Measurements from ENCODE around the gene NUMB.

Gene NUMB
- long read RNA-seq, donor 1, partial matches to known transcripts = 0 of 5 reads
- long read RNA-seq, donor 1, other reads (novel, unspliced or antisense) = 0 of 5 reads
- long read RNA-seq, donor 2, partial matches to known transcripts = 0 of 5 reads
- long read RNA-seq, donor 2, other reads (novel, unspliced or antisense) = 0 of 5 reads
- long read RNA-seq, donor 3, partial matches to known transcripts = 0 of 5 reads
- long read RNA-seq, donor 3, other reads (novel, unspliced or antisense) = 0 of 5 reads
- long read RNA-seq, donor 4, partial matches to known transcripts = 0 of 9 reads
- long read RNA-seq, donor 4, other reads (novel, unspliced or antisense) = 0 of 9 reads
- long read RNA-seq, donor 5, transcript NUMB-211 (11 exons, 3,607 nt) = major isoform, 5 of 10 reads
- long read RNA-seq, donor 5, partial matches to known transcripts = 0 of 10 reads
- long read RNA-seq, donor 5, other reads (novel, unspliced or antisense) = 0 of 10 reads
- long read RNA-seq, donor 6, transcript NUMB-211 (11 exons, 3,607 nt) = major isoform, 6 of 20 reads
- long read RNA-seq, donor 6, partial matches to known transcripts = 5 of 20 reads
- long read RNA-seq, donor 6, other reads (novel, unspliced or antisense) = 0 of 20 reads
- long read RNA-seq, donor 7 = 0 reads
- long read RNA-seq, donor 8, partial matches to known transcripts = 0 of 10 reads
- long read RNA-seq, donor 8, other reads (novel, unspliced or antisense) = 0 of 10 reads

DNA sequence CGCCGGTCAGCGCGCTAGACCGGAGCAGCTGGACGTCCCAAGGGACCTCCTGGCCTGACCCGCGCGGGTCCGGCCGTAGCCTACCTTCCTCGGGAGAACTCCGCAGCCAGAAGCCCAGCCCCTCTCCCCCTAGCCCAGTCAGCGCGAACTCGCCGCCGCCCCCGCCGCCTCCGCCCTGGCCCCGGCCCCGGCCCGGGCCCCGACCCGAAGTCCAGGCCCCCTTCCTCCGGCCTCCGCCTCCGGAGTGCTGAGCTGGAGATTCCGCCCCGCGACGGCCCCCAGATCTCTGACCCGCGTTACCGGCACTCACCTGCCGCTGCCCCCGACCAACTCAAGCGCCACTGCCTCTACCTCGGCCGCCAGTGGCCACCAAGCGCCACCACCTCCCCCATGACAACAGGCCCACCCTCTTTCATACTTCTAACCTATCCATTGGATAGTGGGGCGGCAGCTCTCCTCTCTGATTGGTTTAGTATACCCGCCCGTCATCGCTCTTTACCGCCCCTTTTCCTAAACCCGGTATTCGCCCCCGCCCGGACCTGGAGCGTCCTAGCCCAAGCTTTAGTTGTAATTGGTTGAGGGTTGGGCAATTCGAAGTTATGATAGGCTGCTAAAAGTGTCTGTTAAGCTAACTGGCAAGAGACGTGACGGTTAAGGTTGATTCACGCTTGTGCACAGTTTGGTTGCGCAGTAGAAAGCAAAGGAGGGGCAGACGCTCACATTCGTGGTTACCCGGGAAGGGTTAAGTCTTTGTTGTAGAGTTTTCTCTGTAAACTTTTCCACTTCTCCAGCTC is at the start of gene NUMB:
TSS of gene NUMB (minus strand) at position 364 of the 794 bp plus-strand sequence. CDS start 102,795 bp downstream, outside the sequence.
- peak; percentile 87 for DNase-seq

DNA sequence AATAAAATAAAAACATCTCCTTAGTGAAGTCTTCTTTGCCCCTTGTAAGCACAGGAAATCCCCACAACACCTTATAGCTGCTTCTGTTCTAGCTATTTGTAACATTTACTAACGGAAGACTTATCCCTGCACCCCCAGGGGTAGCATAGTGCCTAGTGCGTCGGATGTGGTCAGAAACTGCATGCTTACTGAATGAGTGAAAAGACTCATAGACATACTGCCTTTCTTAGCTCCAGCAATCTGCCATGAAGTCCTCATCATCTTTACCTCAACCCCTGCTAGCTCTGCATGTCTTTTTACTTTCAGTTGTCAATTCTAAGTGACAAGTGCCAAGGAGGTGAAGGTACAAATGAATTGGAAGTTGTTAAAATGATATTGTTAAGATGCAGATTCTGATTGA is 45.3 kb upstream of the NUMB start:
- no peak for DNase-seq

DNA sequence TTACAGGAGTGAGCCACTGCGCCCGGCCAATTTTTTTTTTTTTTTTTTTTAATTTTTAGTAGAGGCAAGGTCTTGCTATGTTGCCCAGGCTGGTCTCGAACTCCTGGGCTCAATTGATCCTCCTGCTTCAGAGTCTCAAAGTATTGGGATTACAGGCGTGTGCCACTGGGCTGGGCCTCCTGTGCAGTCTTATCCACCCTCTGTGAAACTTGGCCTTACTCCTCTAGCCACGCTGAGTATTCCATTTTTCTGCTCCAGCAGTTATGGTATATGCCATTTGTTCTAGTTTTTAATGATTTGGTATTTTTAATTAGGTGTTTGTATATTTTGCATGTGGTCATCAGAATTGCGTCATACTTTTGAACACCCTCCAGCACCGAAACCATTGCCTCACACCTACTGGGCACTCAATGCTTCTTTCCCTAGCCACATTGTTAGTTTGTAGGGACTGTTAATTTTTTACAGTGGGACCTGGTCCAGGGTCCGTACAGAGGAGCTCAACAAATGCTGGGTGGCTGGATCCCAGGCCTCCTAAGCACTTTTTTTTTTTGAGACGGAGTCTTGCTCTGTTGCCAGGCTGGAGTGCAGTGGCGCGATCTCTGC is 43.8 kb upstream of the NUMB start:
- no peak for DNase-seq

DNA sequence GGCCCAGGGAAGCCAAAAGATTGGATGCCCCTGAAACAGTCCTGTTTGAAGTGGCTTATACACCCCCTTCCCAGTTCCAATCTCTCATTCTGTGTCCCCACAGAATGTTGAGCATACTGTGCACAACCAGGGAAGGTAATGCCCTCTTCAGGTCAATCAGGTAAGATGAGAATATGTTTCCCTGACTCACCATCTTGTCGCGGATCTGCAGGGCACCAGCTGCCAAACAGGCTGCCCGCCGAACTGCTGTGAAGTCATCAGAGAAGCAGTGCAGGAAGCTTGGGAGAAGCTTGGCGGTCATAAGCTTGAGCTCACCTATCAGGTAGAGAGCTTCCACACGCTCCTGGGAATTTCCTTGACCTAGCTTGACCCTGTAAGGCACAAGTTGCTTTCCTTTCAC is 42.0 kb upstream of the NUMB start:
- no peak for DNase-seq

DNA sequence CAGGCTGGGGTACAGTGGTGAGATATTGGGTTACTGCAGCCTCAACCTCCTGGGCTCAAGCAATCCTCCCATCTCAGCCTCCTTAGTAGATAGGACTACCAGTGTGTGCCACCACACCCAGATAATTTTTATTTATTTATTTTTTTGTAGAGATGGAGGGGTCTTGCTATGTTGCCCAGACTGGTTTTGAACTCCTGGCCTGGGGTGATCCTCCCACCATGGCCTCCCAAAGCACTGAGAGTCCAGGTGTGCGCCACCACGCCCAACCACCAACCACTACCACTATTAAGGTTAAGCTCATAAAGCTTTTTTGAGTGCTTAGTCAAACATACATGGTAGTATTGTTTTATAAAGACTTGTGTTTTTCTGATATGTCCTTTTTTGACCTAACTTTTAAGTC is 36.2 kb upstream of the NUMB start:
- no peak for DNase-seq

DNA sequence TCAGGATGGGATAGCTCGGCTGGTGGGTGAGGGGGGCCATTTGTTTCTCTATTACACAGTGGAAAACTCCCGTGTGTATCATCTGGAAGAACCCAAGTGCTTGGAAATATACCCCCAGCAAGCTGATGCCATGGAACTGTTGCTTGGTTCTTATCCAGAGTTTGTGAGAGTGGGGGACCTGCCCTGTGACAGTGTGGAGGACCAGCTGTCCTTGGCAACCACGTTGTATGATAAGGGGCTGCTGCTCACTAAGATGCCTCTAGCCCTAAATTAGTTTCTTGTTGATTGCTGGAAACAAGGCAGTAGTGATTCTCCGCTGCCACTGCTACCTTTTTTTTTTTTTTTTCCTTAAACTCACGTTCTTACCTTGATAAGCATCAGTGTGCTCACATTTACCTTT is 34.3 kb upstream of the NUMB start:
- no peak for DNase-seq

DNA sequence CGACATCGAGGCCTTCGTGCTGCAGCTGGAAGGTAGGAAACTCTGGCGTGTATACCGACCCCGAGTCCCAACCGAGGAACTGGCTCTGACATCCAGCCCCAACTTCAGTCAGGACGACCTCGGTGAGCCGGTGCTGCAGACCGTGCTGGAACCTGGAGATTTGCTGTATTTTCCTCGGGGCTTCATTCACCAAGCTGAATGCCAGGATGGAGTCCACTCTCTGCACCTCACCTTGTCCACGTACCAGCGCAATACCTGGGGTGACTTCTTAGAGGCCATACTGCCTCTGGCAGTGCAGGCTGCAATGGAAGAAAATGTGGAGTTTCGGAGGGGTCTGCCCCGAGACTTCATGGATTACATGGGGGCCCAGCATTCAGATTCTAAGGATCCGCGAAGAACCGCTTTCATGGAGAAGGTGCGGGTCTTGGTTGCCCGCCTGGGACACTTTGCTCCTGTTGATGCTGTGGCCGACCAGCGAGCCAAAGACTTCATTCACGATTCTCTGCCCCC is 33.8 kb upstream of the NUMB start:
- no peak for DNase-seq

DNA sequence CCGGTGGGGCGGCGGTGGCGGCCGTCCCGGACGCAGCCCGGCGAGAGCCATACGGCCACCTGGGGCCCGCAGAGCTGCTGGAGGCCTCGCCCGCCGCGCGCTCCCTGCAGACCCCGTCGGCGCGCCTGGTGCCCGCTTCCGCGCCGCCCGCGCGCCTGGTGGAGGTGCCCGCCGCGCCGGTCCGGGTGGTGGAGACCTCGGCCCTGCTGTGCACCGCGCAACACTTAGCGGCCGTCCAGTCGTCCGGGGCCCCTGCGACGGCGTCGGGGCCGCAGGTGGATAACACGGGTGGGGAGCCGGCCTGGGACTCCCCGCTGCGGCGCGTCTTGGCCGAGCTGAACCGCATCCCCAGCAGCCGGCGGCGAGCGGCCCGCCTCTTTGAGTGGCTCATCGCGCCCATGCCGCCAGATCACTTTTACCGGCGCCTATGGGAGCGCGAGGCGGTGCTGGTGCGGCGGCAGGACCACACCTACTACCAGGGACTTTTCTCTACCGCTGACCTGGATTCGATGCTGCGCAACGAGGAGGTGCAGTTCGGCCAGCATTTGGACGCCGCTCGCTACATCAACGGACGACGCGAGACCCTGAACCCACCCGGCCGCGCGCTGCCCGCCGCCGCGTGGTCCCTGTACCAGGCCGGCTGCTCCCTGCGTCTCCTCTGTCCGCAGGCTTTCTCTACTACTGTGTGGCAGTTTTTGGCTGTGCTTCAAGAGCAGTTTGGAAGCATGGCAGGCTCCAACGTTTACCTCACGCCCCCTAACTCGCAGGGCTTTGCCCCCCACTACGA is 33.1 kb upstream of the NUMB start:
- peak; percentile 85 for DNase-seq

DNA sequence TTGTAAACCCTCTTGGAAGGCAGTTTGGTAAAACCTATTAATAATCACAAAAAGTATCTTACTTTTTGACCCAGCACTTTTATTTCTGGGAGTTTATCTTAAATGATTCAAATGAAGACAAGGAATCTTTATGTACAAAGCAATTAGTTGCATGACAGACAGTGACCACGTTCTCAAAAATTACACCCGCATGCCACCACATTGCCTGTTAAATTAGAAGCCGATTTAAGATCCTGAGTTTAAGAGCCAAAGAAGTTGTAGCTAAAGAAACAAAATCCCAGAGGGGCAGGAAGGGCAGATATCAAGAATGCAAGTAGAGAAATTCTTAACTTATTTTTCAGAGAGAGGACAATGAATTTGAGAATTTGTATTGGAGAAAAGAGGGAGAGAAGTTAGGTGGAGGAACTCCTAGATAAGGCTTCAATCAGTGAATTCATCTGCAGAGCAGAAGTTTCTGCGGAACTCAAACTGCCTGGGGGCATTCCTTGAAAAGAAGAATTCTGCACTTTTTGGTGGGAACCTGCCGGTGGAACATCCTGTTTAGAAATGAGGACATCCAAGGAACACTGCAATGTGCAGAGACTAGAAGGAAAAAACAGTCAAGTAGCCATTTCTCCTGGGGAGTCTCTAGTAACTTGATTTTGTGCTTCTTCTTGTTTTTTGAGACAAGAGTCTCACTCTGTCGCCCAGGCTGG is 31.3 kb upstream of the NUMB start:
- DNase-seq = no peak

DNA sequence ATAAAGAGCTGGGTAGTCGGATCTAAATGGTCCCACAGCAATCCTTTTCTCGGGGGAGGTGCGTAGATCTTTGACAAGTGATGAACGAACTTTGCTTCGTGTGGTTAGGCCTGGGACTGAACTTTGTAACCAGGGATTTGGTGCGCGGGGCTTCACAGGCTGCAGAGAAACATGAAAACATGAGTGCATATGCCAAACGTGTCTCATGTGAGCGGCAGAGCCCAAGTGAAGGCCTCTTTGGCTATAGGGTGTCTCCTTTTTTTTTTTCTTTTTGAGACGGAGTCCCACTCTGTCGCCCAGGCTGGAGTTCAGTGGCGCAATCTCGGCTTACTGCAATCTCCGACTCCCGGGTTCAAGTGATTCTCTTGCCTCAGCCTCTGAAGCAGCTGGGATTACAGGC is 20.3 kb upstream of the NUMB start:
- DNase-seq = no peak

DNA sequence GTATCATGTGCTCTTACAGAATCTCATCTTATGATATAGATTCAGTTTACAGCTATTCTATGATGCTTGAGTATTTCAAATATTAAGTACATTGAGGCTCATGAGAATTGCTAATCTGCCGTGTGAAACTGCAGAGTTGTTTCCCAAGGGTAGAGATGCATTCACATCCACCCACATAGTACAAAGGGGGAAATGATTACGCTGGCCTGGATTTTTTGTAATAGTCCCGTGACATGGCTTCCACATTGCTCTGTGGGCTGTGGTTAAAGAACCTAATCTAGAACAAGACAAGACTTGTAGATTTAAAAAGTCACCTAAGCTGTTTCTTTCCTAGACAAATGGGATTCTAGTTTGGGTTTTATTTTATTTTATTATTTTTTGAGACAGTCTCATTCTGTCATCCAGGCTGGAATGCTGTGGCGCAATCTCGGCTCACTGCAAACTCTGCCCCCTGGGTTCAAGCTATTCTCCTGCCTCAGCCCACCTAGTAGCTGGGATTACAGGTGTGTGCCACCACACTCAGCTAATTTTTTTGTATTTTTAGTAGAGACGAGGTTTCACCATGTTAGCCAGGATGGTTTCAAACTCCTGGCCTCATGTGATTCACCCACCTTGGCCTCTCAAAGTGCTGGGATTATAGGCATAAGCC is 19.4 kb upstream of the NUMB start:
- no peak for DNase-seq

DNA sequence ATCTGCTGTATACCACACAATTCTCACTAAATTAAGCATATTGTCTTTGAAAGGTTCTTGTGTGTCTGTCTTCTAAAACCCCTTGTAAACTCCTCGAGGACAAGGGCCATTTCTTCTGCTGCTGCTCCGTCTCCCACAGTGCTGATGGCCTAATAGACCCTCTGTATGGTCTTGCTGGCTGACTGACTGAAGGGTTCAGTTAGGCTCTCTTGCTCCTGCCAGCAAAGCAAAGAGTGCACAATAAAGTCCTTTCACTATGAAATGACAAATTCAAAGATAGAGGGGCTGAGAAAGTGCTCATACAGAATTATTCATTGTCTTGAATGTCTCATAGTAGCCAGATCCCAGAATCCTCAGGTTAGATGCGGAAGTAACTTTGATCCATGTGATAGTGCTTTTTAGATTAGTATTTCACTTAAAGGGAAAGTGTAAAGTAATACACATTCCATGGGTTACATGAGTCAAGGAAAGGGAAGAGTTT is 18.1 kb upstream of the NUMB start:
- DNase-seq = no peak

DNA sequence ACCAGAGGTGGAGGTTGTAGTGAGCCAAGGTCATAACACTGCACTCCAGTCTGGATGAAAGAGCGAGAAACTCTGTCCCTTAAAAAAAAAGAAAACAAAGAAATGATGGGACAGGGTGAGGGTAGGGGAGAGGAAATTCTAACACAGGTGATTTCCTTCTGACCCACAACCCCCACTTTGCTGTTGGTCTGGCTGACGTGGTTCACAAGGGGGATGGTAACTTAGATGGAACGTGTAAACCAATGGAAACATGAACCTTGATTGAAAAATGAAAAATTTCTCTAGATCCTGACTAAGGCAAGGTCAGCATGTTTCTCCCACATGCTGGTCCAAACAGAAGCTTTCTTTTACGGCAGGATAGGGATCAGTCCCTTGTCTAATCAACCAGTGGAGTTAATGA is 16.6 kb upstream of the NUMB start:
- no peak for DNase-seq

DNA sequence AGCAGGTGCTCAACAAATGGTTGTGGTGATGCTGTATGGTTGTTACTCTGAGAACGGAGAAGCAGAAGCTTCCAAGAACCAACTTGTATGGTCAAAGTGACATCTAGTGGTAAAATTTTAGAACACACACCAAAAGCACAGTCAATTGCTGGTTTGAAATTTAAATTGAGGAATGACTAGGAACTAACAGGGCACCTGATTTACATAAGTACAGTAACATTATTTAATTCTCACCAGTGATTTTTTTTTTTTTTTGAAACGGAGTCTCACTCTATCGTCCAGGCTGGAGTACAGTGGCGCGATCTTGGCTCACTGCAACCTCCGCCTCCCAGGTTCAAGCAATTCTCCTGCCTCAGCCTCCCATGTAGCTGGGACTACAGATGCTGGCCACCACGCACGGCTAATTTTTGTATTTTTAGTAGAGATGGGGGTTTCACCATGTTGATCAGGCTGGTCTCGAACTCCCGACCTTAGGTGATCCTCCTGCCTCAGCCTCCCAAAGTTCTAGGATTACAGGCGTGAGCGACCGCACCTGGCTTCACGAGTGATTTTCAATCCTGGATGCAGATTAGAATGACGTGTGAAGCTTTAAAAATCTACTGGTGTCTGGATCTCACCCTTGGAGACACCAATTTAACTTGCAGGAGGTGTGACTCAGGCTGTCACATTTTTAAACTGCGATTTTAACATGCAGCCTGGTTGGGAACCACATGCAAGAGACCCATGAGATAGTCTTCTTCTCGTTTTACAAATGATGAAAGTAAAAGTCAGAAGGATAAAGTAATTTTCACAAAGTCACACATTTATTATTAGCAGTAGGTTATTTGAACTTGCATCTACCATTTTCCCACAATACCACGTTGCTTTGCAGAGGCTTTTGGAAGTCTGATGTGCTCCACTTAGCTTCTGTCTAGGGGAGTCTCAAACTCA is 14.1 kb upstream of the NUMB start:
- no peak for DNase-seq

DNA sequence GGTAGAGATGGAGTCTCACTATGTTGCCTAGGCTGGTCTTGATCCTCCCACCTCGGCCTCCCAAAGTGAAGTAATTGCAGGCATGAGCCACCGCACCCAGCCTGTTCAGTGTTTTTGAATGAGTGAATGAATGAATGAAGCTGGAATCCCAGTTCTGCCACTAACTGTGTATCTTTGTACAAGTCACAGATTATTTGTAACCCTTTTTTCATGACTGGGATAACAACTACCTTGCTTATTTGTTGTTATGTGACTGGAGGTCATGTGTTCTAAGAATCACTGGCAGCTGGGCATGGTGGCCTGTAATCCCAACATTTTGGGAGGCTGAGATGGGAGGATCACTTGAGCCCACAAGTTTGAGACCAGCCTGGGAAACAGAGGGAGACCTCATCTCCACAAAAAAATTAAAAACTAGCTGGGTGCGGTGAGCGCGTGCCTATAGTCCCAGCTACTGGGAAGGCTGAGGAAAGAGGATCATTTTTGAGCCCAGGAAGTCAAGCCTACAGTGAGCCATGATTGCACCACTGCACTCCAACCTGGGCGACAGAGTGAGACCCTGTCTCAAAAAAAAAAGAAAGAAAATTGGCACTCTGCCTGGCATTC is 13.3 kb upstream of the NUMB start:
- no peak for DNase-seq

DNA sequence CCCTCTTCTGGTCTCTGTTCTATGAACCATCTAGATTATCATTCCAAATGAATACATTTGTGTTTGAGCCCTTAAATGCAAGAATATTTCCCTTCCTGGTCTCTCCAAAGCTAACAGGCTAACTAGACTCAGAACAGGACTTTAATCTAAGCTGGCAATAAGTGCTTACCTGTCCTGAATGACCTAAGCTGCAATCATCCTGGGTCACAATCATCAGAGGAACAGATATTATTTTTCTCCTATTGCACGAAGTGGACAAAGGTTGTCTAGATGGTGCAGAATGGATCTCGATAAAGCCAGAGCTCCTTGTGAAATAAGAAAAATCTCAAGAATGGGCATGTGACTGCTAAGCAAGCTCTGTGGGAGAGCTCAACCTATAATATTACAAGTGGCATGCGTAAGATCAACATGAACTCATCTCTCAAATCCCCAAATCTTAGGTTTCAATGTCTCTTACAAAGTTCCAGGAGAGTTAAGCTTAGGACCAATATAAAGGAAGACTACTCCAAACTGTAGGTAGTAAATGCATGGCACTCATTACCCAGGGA is 10.6 kb upstream of the NUMB start:
- no peak for DNase-seq

DNA sequence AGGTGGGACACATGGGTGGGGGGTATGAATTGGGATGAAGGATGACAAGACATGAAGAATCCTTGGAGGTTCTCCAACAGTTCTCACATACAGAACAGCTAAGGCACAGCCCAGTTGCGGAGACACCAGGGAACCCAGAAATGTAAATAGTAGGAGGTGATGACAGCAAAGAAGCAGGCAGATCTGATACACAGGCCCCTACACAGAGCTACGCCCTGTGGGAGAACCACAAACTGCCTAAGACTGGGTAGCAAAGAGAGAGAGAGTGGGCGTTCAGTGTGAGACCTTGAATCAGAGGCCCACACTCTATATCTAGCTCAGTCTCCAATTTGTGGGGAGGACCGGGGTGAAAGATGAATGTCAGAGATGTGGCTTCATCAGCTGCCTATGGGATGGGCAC is 9.5 kb upstream of the NUMB start:
- DNase-seq = no peak

DNA sequence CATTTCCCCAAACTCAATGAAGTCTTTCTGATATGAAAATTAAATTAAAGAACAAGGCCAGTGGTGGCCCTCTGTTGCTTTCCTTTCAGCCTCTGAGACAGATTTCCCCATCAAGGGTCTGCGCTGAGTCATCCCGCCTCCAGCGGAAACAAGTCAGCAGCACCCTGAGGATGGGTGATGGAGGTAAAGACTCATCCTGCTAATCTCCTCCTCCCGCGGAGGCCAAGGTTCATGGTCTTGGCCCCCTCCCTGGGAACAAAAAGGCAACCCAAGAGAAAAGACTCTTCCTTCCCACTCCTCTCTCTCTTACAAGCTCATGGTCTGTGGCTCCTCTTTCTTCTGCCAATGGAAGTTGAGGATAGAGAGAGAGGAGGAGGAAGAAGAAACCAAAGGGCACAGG is 9.0 kb upstream of the NUMB start:
- no peak for DNase-seq

Measured in right kidney (tissue), 9 donors.